Measurements from ENCODE around the gene IL20. TPM values are rescaled to one million over a fixed set of nuclear protein-coding genes. Genes with fewer than 3 reads are reported as not detected.
A peak's percentile ranks its signal among the peaks of the same experiment; 100 is the strongest.

IL20 gene
- total and polyA plus RNA-seq, 9 donors, result not detected

DNA sequence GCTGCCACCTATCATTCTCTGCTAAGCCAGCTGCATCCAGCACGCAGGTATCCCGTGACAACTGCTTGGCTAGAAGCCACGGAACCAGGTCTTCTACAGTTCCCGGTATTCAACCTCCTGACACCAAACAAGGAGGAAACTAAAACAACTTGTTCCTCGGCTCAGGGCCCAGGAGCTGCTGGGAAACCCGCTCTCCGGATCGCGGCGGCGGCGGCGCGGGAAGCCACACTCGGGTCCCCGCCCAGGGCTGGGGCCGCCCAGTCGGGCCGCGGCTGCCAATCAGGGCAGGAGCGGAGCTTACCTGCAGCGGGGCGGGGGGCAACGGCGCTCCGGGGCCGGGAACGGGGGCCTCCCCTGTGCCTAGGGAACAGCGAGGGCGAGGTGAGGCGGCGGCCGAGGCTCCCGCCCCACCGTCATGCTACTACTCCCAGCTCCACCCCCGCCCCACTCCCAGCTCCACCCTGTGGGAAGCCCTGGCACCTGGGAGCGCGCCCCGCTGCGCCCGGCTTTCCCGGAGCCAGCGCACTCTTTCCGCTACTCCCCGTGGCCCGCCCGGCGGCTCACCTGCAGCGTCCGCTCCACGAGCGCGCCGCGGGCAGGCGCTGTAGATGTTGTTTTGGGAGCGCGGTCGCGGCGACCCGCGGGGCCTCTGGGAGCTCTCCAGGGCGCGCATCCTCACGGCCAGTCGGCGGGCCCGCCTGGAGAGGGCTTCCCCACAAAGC lies 43.9 kb downstream of the IL20 start:
- Histone ChIP-seq H3K4me3 (ENCODE audit: low read length) (peak overlapping the region; percentile 40), H3K36me3 (ENCODE audit: control insufficient read depth, insufficient read depth, low read length) (no peaks in the 10 kb centered on the region), H3K9me3 (replicated peaks; ENCODE audit: control insufficient read depth, low read depth, low read length) (no peaks in the 10 kb centered on the region), H3K27ac (ENCODE audit: low read length) (no peak overlapping the region), H3K4me1 (ENCODE audit: control insufficient read depth, insufficient read depth, low read length) (peaks cover 11% of the 10 kb centered on the region), H3K27me3 (ENCODE audit: control insufficient read depth, insufficient read depth, low read length) (peaks cover 56% of the 10 kb centered on the region)
- under 1% methylated on average over 64 of the region's 69 CpGs for WGBS (ENCODE audit: insufficient coverage)
- DNase-seq, result peak; percentile 54

DNA sequence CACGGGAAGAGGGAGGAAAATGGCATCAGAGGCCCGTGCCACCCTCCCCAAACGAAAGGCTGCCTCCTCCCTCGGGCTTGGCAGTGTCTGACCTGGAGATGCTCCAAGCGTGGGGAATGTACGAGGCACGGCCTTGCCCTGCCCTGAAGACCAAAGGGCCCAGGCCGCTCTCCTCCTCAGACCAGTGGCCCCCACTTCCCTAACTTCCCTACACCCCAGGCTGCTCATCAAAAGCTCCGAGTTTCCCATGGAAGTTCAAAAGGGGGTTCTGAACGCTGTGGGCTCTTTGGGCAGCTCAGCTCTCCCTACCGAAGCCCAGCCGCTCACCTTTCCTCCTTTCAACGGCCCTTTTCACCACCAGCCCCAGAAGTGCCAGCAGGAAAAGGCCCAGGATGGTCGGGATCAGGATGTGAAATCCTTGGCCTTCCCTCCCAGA lies 44.5 kb downstream of the IL20 start:
- WGBS (ENCODE audit: insufficient coverage), result 5% methylated on average over 7 of the region's 14 CpGs
- H3K27ac ChIP-seq (ENCODE audit: low read length), result no peak overlapping the region
- H3K4me3 ChIP-seq (ENCODE audit: low read length), result peak overlapping the region; percentile 40

DNA sequence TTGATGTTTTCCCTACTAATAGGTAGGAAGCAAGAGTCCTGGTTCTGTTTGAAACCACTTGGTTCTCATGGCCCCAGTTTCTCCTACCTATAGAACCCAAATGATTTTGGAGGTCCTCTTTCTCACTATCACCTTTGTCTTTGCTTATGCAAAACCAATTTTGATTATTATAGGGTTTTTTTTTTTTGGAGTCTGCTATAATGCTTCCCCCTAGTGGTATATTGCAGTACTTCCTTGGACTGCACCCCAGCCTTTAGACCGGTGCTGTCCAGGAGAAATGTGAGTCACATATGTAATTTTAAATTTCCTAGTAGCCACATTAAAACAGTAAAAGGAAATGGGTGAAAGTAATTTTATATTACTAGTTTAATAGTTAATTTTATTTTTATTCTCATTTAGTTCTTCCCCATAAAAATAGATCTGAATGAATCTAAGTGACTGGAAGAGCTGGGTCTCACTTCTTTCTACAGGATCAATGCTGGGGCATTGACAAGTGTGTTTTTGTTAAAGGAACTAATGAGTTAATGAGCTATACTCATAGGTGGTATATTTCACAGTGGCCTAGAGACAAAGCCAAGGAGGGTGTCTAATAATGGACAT lies 45.7 kb downstream of the IL20 start:
- peak; percentile 77 for DNase-seq
- no peaks in the 10 kb centered on the region for H3K9me3 ChIP-seq (replicated peaks; ENCODE audit: control insufficient read depth, low read depth, low read length)
- WGBS (ENCODE audit: insufficient coverage), result no CpG with 5 or more reads among the region's 1 CpG
- peaks cover 11% of the 10 kb centered on the region for H3K4me1 ChIP-seq (ENCODE audit: control insufficient read depth, insufficient read depth, low read length)
- no peaks in the 10 kb centered on the region for H3K36me3 ChIP-seq (ENCODE audit: control insufficient read depth, insufficient read depth, low read length)
- no peak overlapping the region for H3K27ac ChIP-seq (ENCODE audit: low read length)
- H3K27me3 ChIP-seq (ENCODE audit: control insufficient read depth, insufficient read depth, low read length), result peaks cover 54% of the 10 kb centered on the region
- H3K4me3 ChIP-seq (ENCODE audit: low read length), result no peak overlapping the region

More for the DNA sequence above, 44.5 kb downstream of the IL20 start:
- Histone ChIP-seq H3K9me3 (replicated peaks; ENCODE audit: control insufficient read depth, low read depth, low read length) (no peaks in the 10 kb centered on the region), H3K36me3 (ENCODE audit: control insufficient read depth, insufficient read depth, low read length) (no peaks in the 10 kb centered on the region), H3K27me3 (ENCODE audit: control insufficient read depth, insufficient read depth, low read length) (peaks cover 54% of the 10 kb centered on the region), H3K4me1 (ENCODE audit: control insufficient read depth, insufficient read depth, low read length) (peaks cover 11% of the 10 kb centered on the region)
- no peak for DNase-seq

DNA sequence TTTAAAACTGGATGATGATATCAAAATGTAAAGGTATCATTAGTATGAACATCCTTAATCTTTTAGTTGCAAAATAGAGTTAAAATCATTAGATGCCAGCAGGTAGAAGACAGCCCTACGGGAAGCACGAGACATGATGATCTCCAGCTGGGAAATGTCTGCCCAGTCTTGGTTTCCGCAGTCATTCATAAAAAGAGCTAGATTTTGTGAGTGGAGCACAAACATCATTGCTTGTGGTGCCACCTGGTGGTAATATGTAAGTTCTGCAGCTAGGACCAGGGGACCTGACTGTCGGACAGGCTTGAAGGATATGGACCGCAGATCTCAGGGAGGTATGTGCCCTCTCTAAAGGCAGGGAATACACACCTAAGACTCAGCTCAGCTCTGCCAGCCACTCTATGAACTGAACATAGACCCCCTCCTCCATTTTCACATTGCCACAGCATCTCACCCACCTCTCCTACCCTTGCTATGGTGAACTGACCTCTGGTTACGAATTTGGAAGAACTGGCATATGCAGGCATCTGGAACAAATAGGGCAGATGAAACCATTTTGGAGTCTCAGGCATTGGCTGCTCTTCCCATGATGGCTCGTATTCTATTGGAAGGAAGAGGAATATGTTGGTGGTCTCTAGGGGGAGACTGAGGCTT lies 47.1 kb downstream of the IL20 start:
- no peak overlapping the region for H3K4me3 ChIP-seq (ENCODE audit: low read length)
- H3K27ac ChIP-seq (ENCODE audit: low read length), result no peak overlapping the region
- H3K9me3 ChIP-seq (replicated peaks; ENCODE audit: control insufficient read depth, low read depth, low read length), result no peaks in the 10 kb centered on the region
- no peaks in the 10 kb centered on the region for H3K36me3 ChIP-seq (ENCODE audit: control insufficient read depth, insufficient read depth, low read length)
- WGBS (ENCODE audit: insufficient coverage), result 22% methylated on average over 6 of the region's 7 CpGs
- DNase-seq, result peak; percentile 91
- H3K4me1 ChIP-seq (ENCODE audit: control insufficient read depth, insufficient read depth, low read length), result peaks cover 11% of the 10 kb centered on the region
- H3K27me3 ChIP-seq (ENCODE audit: control insufficient read depth, insufficient read depth, low read length), result peaks cover 47% of the 10 kb centered on the region

DNA sequence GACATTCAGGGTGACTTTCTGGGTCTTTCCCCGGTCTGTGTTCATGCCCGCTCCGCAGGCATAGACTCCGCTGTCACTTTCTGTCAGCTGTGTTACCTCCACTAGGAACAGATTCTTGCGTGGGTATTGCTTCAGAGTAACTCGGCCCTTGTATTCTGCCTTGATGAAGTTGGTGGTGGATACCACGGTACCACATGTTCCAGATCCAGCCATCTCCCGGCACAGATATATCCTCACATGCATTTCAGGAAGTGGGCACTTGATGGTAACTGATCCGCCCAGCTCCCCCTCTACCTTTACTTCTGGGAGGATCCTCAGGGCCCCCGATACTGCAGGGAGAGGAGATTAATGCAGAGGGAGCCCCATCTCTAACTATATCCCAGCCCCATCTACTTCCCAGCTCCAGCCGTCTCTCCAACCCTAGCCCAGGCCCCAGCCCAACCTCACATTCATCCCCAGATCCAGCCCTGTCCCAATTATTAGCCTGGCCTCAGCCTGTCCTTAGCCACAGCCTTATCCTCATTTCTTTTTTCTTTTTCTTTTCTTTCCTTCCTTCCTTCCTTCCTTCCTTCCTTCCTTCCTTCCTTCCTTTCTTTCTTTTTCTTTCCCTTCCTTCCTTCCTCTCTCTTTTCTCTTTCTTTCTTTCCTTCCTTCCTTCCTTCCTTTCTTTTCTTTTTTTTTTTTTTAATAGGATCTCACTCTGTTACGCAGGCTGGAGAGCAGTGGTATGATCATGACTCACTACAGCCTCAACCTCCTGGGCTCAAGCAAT lies 48.5 kb downstream of the IL20 start:
- Histone ChIP-seq H3K4me1 (ENCODE audit: control insufficient read depth, insufficient read depth, low read length) (peaks cover 11% of the 10 kb centered on the region), H3K27ac (ENCODE audit: low read length) (no peak overlapping the region), H3K4me3 (ENCODE audit: low read length) (no peak overlapping the region), H3K9me3 (replicated peaks; ENCODE audit: control insufficient read depth, low read depth, low read length) (no peaks in the 10 kb centered on the region), H3K27me3 (ENCODE audit: control insufficient read depth, insufficient read depth, low read length) (peaks cover 34% of the 10 kb centered on the region), H3K36me3 (ENCODE audit: control insufficient read depth, insufficient read depth, low read length) (no peaks in the 10 kb centered on the region)
- WGBS (ENCODE audit: insufficient coverage), result 92% methylated on average over 6 of the region's 12 CpGs
- DNase-seq, result no peak

DNA sequence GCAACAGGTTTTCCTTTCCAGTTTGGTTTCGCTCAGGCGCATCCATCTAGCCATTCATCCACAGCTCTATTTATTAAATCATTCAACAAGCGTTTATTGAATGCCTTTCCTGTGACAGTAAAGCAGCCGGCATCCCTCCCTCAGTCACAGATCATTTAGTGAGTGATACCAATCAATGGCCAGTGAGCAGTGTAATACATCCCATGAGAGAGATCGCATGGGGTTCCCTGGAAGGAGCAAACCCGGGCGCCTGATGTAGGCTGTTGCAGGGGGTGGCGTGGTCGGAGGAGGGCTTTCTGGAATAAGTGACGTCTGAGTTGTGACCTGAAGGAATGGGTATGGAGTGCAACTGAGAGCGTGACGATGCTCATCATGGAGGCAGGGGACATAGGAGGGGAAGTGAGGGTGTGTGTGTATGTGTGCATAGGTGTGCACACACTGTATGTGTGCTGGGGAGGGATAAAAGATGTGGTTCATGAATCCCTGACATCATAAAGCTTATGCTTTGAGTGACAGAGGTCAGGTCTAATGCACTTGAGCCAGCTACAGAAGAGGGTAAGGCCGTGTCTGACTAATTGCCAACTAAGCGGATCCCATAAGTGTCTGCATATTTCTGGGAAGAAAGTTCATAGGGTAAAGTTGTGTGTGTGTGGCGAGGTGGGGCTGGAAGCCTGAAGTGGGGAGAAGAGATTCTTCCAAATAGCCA lies 49.8 kb downstream of the IL20 start:
- no peak for DNase-seq
- no peaks in the 10 kb centered on the region for H3K4me1 ChIP-seq (ENCODE audit: control insufficient read depth, insufficient read depth, low read length)
- no peaks in the 10 kb centered on the region for H3K36me3 ChIP-seq (ENCODE audit: control insufficient read depth, insufficient read depth, low read length)
- no peak overlapping the region for H3K27ac ChIP-seq (ENCODE audit: low read length)
- no peaks in the 10 kb centered on the region for H3K9me3 ChIP-seq (replicated peaks; ENCODE audit: control insufficient read depth, low read depth, low read length)
- 86% methylated on average over 12 of the region's 15 CpGs for WGBS (ENCODE audit: insufficient coverage)
- peaks cover 22% of the 10 kb centered on the region for H3K27me3 ChIP-seq (ENCODE audit: control insufficient read depth, insufficient read depth, low read length)
- no peak overlapping the region for H3K4me3 ChIP-seq (ENCODE audit: low read length)

DNA sequence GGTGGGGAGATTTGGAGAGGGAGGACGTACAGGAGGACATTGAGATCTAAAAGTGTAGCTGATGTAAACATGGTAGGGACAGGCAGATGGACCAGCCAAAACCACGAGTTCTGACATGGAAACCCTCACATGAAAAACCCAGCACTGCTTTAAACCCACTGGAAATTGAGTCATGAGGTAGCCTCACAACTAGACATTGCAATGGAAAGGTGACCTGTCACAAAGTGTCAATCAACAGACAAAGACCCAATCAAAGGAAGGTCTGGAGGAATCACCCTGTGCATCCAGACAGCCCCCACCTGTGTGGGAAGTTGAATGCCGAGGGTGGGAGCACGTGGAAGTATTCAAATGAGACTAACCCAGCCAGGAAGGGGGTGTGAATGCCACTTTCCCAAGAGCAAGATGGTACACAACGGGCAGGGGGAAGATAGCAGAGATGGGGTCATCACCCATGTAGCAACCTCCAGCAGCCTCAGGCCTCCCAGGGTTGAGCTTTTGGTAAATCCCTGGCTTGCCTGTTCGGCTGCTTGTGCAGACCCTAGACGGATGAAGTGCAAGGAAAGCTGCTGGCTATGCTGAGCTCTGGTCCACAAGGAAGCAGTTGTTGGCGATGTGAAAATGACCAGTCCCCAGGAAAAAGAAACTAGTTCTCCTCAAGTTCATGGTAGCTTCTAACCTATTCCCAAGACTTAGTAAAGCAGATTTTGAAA lies 50.7 kb downstream of the IL20 start:
- 68% methylated on average over 5 of the region's 8 CpGs for WGBS (ENCODE audit: insufficient coverage)
- DNase-seq, result no peak
- H3K4me3 ChIP-seq (ENCODE audit: low read length), result no peak overlapping the region
- H3K4me1 ChIP-seq (ENCODE audit: control insufficient read depth, insufficient read depth, low read length), result no peaks in the 10 kb centered on the region
- H3K9me3 ChIP-seq (replicated peaks; ENCODE audit: control insufficient read depth, low read depth, low read length), result no peaks in the 10 kb centered on the region
- H3K36me3 ChIP-seq (ENCODE audit: control insufficient read depth, insufficient read depth, low read length), result no peaks in the 10 kb centered on the region
- H3K27ac ChIP-seq (ENCODE audit: low read length), result no peak overlapping the region
- H3K27me3 ChIP-seq (ENCODE audit: control insufficient read depth, insufficient read depth, low read length), result peaks cover 19% of the 10 kb centered on the region

DNA sequence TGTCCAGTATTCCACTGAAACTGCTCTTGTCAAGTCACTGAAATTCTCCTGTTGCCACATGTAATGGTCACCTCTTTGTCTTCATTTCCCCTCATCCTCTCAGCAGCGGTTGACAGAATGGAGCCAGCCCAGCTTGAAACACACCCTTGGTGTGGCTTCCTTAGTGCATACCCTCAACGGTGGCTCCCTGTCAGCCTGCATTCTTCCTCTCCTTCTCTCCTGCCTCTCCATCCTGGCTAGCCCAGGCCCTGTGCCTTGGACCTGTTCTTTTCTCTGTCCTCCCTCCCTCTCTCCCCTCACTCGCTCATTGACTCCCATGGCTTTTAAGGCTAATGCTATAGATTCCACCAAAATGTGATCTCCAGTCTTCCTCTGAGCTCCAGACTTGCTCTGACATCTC lies 52.7 kb downstream of the IL20 start:
- H3K4me3 ChIP-seq (ENCODE audit: low read length), result no peak overlapping the region
- H3K4me1 ChIP-seq (ENCODE audit: control insufficient read depth, insufficient read depth, low read length), result peaks cover 8% of the 10 kb centered on the region
- no peaks in the 10 kb centered on the region for H3K36me3 ChIP-seq (ENCODE audit: control insufficient read depth, insufficient read depth, low read length)
- WGBS (ENCODE audit: insufficient coverage), result 64% methylated on average over 3 of the region's 3 CpGs
- H3K9me3 ChIP-seq (replicated peaks; ENCODE audit: control insufficient read depth, low read depth, low read length), result no peaks in the 10 kb centered on the region
- peaks cover 8% of the 10 kb centered on the region for H3K27me3 ChIP-seq (ENCODE audit: control insufficient read depth, insufficient read depth, low read length)
- H3K27ac ChIP-seq (ENCODE audit: low read length), result no peak overlapping the region
- no peak for DNase-seq

All from muscle of leg (tissue), 11 donors.